AG04450 (cell line): ENCODE data around the gene SIRT7. TPM values are rescaled to one million over a fixed set of nuclear protein-coding genes. Genes with fewer than 3 reads are reported as not detected.
A peak's percentile ranks its signal among the peaks of the same experiment; 100 is the strongest.

Experiments
- CTCF ChIA-PET: fragments of 300-600, 350-600 bp; formaldehyde crosslinking; extraction: SDS; loops from one replicate; lab custom pipeline; 2022; ENCODE audit warnings: antibody characterized with exemption, inconsistent platforms; lab: Charles Lee
- POLR2A ChIA-PET: fragments of 350-600 bp; formaldehyde crosslinking; extraction: SDS; loops from one replicate; lab custom pipeline; 2021; ENCODE audit warnings: antibody characterized with exemption, inconsistent platforms; lab: Yijun Ruan, JAX
- DNase-seq: peaks from one replicate; pipeline ENCODE4 v3.0.0-alpha.2; 2011; ENCODE audit warnings: low read depth, low spot score
- H3K27ac ChIP-seq: one replicate; pipeline ENCODE4 v1.5.1; 2012; ENCODE audit warnings: low read depth, low read length, control low read depth
- H3K27me3 ChIP-seq: one replicate; pipeline ENCODE4 v1.6.0; 2012; ENCODE audit warnings: low read length; ENCODE audit not compliant: control insufficient read depth, insufficient read depth
- H3K4me3 ChIP-seq: 2 replicates; pipeline ENCODE4 v1.5.1; 2011; ENCODE audit warnings: mild to moderate bottlenecking, low read depth, low read length, control low read depth
- H3K9me3 ChIP-seq: 2 replicates; pipeline ENCODE4 v1.5.1; 2012; ENCODE audit warnings: low read length; ENCODE audit not compliant: control insufficient read depth, insufficient read depth
- polyA plus RNA-seq: library from polyadenylated mRNA; depleted of rRNA; stranded (reverse); fragments of >200 nt; gene quantifications from 2 replicates; pipeline ENCODE4 v1.2.3, GENCODE V29; 2011
- TF ChIP-seq, protein P1 (sequence below): IDR thresholded peaks from 2 replicates; pipeline ENCODE4 v1.5.1; 2011; ENCODE audit warnings: low read depth, low read length, control low read depth, inconsistent platforms

SIRT7 gene
- polyA plus RNA-seq, 1 experiment = 4.3 TPM

DNA sequence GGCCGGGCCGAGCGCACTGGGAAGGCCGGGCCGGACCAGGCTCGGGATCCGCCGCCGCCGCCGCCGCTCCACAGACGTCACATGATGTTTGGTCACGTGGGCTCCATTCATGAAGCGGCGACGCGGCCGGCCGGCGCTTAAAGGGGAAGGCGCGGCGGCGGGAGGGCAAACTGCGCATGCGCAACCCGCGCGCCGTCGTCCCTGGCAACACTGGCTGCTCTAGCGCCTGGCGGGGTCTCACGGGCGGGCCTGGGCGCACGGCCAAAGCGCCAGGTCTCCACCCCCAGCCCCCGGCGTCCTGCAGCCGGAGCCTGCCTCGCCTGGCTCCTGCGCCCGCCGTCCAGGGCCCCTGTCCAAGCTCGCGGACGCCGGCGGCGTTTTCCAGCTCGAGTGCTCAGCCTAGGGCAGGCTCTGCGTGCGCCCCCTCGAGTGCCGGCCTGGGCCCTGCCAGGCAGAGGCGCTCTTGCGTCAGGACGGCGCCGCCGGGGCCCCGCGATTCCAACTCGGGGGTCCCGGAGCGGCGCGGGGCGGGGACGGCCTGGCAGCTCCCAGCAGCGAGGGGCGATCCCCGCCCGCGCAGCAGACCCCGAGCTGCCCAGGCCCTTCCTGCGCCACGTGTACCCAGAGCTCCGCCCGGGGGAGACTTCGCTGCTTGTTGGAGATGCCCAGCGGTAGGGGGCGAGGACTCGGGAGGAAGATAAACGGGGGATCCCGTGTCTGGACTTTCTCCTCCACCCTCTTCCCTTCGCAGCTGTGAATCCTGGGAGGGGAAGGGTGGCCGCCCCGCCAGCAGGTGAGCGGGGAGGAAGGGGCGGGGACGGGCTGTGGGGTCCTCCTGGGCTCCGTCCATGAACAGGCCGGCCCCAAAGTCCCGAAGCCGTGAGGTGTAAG lies 9.9 kb upstream of the SIRT7 start, which contains the start of gene MAFG:
MAFG (minus strand) TSS at position 83 of the 891 bp plus-strand sequence. CDS start 4,550 bp downstream, outside the sequence.
- peak within 1 kb of the TSS; percentile 77 for H3K4me3 ChIP-seq
- H3K27ac ChIP-seq = peak within 1 kb of the TSS; percentile 97
- POLR2A ChIA-PET = interaction anchor here (0.8 to 2.7 kb wide), 4 partner anchors 8 to 75 kb away, joined by 3 to 9 read pairs (median 4); partner anchors contain the start of gene PCYT2
- peak; percentile 79 for DNase-seq
- TF ChIP-seq, protein P1, sequence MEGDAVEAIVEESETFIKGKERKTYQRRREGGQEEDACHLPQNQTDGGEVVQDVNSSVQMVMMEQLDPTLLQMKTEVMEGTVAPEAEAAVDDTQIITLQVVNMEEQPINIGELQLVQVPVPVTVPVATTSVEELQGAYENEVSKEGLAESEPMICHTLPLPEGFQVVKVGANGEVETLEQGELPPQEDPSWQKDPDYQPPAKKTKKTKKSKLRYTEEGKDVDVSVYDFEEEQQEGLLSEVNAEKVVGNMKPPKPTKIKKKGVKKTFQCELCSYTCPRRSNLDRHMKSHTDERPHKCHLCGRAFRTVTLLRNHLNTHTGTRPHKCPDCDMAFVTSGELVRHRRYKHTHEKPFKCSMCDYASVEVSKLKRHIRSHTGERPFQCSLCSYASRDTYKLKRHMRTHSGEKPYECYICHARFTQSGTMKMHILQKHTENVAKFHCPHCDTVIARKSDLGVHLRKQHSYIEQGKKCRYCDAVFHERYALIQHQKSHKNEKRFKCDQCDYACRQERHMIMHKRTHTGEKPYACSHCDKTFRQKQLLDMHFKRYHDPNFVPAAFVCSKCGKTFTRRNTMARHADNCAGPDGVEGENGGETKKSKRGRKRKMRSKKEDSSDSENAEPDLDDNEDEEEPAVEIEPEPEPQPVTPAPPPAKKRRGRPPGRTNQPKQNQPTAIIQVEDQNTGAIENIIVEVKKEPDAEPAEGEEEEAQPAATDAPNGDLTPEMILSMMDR = peak; percentile 21
- CTCF ChIA-PET = interaction anchor here (0.5 to 0.6 kb wide), 2 partner anchors 93 to 203 kb away, joined by 3 to 4 read pairs; no protein-coding TSS in a partner anchor
- H3K27me3 ChIP-seq = no peaks in the 10 kb centered on the region
- H3K9me3 ChIP-seq = no peaks in the 10 kb centered on the region

- TF ChIP-seq, protein P1 = no peak
- DNase-seq = no peak
- H3K4me3 ChIP-seq = peak overlapping the region; percentile 77
- no peaks in the 10 kb centered on the region for H3K27me3 ChIP-seq
- ChIA-PET CTCF (interaction anchor here (0.5 kb wide), 1 partner anchor 202 kb away, joined by 3 read pairs; no protein-coding TSS in a partner anchor), POLR2A (interaction anchor here (1.2 to 2.7 kb wide), 4 partner anchors 10 to 66 kb away, joined by 3 to 9 read pairs (median 5); partner anchors contain the start of genes P4HB and PCYT2)
- peak overlapping the region; percentile 97 for H3K27ac ChIP-seq
- H3K9me3 ChIP-seq = no peaks in the 10 kb centered on the region; the same call in 1 of the 2 replicates
These were observed 9.2 kb upstream of the SIRT7 start for GRCh38 chr17:81927152-81927652.

GRCh38 chr17:81926451-81927151 lies 8.6 kb upstream of the SIRT7 start:
- H3K9me3 ChIP-seq = no peaks in the 10 kb centered on the region; the same call in 1 of the 2 replicates
- POLR2A ChIA-PET = interaction anchor here (0.6 to 2.7 kb wide), 11 partner anchors 10 to 258 kb away, joined by 3 to 9 read pairs (median 3); partner anchors contain the start of genes DCXR, MCRIP1 and P4HB
- peak; percentile 50 for DNase-seq
- H3K27ac ChIP-seq = peak overlapping the region; percentile 97
- CTCF ChIA-PET = interaction anchor here (0.9 kb wide), 1 partner anchor 33 kb away, joined by 3 read pairs; no protein-coding TSS in a partner anchor
- H3K4me3 ChIP-seq = peak overlapping the region; percentile 77
- H3K27me3 ChIP-seq = no peaks in the 10 kb centered on the region
- TF ChIP-seq, protein P1 = no peak

GRCh38 chr17:81925860-81926450 lies 8.0 kb upstream of the SIRT7 start:
- Histone ChIP-seq H3K27ac (peak overlapping the region; percentile 97), H3K27me3 (no peaks in the 10 kb centered on the region), H3K9me3 (no peaks in the 10 kb centered on the region; the same call in 1 of the 2 replicates), H3K4me3 (peak overlapping the region; percentile 77)
- ChIA-PET CTCF (interaction anchor here (0.6 to 0.9 kb wide), 2 partner anchors 33 to 104 kb away, joined by 3 to 6 read pairs; no protein-coding TSS in a partner anchor), POLR2A (interaction anchor here (0.6 to 2.7 kb wide), 11 partner anchors 9 to 1153 kb away, joined by 3 to 9 read pairs (median 4); partner anchors contain the start of genes DCXR, MCRIP1, METRNL and P4HB)
- TF ChIP-seq, protein P1 = no peak
- DNase-seq = no peak
